GM21529 (cell line): ENCODE results near the gene LYRM9.
A peak's percentile ranks its signal among the peaks of the same experiment; 100 is the strongest.
"Not testable (repeated sequence)": the region's sequence is repeated elsewhere in the genome, so short reads cannot be mapped to it uniquely, and the experiment has no call there.

Source experiments
- ATAC-seq: cut with Tn5 transposase; IDR thresholded peaks from one replicate; pipeline ENCODE4 v1.9.1; 2021; ENCODE audit not compliant: unreplicated experiment

Gene LYRM9

GRCh38 chr17:27906623-27907022 lies 13.5 kb upstream of the LYRM9 start:
- no peak for ATAC-seq

GRCh38 chr17:27906226-27906580 lies 13.0 kb upstream of the LYRM9 start:
- ATAC-seq, result no peak

- no peak for ATAC-seq
Observed at GRCh38 chr17:27905447-27906225, 12.5 kb upstream of the LYRM9 start.

- ATAC-seq, result no peak
Observed at GRCh38 chr17:27904534-27905446, 11.6 kb upstream of the LYRM9 start.

DNA sequence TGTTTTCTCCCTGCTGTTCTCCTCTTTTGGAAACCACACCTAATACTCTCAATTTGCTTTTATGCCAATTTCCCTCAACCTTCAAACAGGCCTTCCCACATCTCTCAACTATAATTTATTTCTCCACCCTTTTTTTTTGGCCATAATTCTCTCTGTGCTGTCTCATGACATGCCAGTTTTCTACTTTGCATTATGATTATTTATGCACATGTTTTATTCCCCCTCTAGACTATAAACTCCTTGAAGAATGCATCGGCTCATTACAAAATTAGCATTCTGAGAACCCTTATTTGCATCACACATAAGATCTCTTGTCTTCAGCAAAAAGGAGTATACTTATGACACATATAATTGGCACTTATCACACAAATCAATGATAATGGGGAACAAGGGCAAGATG lies 10.9 kb upstream of the LYRM9 start:
- ATAC-seq, result no peak

DNA sequence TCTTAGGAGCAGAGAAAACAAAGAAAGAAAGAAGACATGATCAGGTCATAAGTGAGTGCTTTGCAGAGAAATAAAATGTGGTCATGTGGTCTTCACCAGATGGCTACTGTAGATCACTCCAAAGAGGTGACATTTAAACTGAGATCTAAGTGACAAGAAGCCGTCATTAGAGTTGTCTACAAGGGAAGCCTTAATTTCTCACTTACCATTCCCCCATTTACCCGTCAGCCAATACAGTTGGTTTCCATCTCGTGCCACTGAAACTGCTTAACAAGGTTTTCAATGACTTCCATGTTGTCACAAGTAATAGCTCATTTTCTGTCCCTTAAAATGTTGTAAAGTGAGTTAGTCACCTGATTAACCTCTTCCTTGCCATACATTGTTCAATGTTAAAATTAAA lies 6.4 kb upstream of the LYRM9 start:
- ATAC-seq, result no peak

- ATAC-seq, result no peak
Observed at GRCh38 chr17:27898096-27898495, 4.9 kb upstream of the LYRM9 start.

GRCh38 chr17:27896701-27897100 lies 3.5 kb upstream of the LYRM9 start:
- ATAC-seq, result no peak

DNA sequence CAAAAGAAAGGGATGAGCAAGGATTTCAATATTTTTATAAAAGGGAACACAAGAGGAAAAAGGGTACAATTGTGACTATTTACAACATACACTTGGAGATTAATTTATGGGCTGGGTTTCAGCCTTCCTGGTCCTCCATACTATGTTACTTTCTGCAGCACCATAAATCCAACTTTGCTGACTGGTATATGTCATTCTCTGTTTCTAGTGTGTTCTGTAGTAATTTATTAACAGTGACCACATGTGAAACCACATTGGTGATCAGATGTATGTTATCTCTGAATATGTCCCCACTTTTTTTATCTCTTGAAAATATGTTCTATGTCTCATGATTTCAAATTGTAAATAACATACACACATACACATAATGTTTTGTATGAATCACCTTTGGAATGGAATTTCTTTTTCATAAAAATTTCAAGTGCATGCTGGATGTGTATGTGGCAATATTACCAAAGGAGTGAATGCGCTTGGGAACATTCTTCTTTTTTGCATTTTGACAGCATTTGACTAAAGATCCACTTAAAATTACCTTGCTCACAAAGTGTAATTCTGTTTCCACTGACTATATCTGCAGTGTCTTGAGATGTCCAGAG lies 2.9 kb upstream of the LYRM9 start:
- ATAC-seq, result no peak

- ATAC-seq, result no peak
Observed at GRCh38 chr17:27895123-27895895, 2.1 kb upstream of the LYRM9 start.

DNA sequence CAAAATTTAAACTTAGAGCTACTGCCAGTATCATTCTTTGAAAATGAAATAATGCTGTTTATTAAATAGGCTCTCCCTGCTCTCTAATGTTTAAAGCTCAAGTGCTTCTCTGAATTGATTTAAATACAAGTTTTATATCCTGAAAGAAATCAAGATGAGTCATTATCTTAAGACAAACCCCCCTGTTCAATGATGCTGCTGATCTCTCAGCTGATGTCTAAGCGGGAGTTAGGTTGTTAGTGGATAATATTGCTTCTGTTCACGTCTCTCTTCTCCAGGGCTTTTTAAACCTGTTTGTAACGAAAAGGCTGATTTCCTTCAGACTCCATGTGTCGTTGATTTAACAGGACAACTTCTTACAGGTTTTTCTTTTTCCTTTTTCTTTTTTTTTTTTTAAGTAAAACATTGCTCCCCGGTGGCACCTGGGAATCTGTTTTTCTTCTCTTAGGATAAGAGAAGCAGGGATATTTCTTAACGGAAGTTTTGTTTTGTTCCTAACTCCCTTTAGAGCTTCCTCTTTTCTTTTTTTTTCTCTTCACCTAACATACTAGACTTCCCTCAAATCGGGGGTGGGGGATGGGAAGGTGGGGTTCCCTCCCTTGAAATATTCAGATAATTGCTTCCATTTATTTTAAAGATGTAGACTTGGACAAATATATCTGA lies 807 bp upstream of the LYRM9 start:
- no peak for ATAC-seq

GRCh38 chr17:27892542-27892865 lies 661 bp downstream of the LYRM9 start:
- ATAC-seq, result no peak

DNA sequence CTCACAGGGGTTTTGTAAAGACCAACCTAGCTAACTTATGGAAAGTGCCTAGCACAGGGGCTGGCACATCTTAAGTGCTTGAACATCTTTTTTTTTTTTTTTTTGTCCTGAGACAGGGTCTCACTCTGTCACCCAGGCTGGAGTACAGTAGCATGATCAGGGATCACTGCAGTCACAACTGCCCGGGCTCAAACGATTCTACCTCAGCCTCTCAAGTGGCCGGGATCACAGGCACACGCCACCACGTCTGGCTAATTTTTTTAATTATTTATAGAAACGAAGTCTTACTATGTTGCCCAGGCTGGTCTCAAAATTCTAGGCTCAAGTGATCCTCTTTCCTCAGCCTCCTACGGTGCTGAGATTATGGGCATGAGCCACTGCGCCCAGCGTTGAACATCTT lies 1.3 kb downstream of the LYRM9 start:
- ATAC-seq, result no peak

DNA sequence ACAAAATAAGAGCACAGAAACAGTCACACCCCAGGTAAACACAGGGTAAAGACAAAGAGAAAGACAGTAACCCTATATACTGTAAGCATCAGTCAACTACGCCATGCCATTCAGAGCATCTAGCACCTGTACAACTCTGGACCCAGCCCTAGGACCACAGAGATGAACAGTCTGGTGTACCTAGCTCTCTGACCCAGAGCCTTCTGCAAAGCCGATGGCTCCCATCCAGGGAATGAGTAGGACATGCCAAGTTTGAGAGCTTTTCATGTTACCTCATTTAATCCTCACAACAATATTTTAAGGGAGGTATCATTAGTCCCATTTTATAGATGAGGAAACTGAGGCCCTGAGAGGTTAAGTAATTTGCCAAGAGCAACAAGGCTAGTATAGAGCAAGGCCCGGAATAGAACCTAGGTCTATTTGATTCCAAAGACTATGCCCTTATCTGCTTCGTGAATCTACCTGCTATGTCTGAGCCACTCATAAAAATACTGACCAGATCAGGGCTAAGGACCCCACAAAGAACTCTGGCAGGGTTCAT lies 3.4 kb downstream of the LYRM9 start:
- ATAC-seq, result no peak

GRCh38 chr17:27888945-27889344 lies 4.2 kb downstream of the LYRM9 start:
- ATAC-seq, result no peak

DNA sequence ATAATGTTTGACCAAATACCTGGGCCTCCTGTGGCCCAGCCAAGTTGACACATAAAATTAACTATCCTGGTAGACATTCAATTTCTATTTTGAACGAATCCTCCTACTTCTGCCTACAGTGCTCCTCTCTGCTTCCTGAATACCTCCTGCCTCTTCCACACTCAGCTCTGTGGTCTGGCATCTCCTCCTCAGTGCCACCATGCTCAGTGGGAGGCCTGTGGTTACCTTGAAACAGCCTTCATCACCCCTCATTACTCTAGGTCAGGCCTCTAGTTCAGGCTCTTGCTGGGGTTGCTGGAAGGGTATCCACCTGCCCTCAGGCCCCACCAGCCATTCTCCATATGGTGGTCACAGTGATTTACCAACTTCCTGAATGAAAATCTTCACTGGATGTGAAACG lies 5.1 kb downstream of the LYRM9 start:
- ATAC-seq, result no peak

- not testable (repeated sequence) for ATAC-seq
Observed at GRCh38 chr17:27886348-27886906, 6.7 kb downstream of the LYRM9 start.

GRCh38 chr17:27882162-27882840 lies 10.9 kb downstream of the LYRM9 start:
- ATAC-seq, result no peak

GRCh38 chr17:27879987-27880608 lies 13.1 kb downstream of the LYRM9 start:
- peak; percentile 64 for ATAC-seq
